Loucy (cell line): ENCODE measurements around the gene TPCN1.

ENCODE experiments used
- EZH2phosphoT487 ChIP-seq: fragments of 200-600 bp; IDR thresholded peaks from 2 replicates; pipeline ENCODE4 v1.6.1; 2018; ENCODE audit warnings: antibody characterized with exemption, mild to moderate bottlenecking, moderate library complexity, borderline replicate concordance
- TF ChIP-seq, protein P1 (sequence below): fragments of 200-600 bp; sonication (generic); conservative IDR thresholded peaks from 2 replicates; pipeline ENCODE4 v1.5.1; 2014; ENCODE audit warnings: mild to moderate bottlenecking, antibody characterized with exemption, low read length

DNA sequence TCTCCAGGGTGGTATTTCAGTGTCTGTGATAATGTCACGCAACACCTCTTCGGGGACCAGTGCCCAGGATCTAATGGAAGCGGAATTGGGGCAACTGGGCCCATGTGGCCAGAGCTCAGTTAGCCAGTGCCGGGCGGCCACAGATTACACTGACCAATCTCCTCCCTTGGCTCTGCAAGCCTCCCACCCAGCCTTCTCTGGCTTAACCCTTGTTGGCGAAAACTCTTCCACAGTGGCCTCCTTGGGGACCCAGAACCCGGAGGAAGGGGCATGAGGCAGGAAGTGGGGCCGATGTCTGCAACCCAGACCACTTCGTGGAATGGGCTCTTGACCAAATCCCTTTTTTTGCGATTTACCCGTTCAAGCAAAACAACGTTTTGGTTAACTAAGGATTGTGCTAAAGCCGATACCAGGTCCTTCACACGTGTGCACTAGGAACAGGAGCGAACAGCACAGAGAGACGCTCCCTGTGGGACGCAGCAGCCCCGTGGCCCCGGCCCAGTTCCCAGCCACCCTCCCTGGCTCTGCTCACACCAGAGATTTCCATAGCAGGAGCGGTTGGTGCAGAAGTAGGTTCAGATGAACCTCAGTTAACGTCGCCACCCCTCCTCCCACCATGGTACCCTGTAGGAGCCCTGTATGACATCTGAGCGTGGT is 75.4 kb downstream of the TPCN1 start:
- TF ChIP-seq, protein P1, sequence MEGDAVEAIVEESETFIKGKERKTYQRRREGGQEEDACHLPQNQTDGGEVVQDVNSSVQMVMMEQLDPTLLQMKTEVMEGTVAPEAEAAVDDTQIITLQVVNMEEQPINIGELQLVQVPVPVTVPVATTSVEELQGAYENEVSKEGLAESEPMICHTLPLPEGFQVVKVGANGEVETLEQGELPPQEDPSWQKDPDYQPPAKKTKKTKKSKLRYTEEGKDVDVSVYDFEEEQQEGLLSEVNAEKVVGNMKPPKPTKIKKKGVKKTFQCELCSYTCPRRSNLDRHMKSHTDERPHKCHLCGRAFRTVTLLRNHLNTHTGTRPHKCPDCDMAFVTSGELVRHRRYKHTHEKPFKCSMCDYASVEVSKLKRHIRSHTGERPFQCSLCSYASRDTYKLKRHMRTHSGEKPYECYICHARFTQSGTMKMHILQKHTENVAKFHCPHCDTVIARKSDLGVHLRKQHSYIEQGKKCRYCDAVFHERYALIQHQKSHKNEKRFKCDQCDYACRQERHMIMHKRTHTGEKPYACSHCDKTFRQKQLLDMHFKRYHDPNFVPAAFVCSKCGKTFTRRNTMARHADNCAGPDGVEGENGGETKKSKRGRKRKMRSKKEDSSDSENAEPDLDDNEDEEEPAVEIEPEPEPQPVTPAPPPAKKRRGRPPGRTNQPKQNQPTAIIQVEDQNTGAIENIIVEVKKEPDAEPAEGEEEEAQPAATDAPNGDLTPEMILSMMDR, result no peak
- TF ChIP-seq EZH2phosphoT487, result no peak
